ENCODE results near the gene BICC1.

DNA sequence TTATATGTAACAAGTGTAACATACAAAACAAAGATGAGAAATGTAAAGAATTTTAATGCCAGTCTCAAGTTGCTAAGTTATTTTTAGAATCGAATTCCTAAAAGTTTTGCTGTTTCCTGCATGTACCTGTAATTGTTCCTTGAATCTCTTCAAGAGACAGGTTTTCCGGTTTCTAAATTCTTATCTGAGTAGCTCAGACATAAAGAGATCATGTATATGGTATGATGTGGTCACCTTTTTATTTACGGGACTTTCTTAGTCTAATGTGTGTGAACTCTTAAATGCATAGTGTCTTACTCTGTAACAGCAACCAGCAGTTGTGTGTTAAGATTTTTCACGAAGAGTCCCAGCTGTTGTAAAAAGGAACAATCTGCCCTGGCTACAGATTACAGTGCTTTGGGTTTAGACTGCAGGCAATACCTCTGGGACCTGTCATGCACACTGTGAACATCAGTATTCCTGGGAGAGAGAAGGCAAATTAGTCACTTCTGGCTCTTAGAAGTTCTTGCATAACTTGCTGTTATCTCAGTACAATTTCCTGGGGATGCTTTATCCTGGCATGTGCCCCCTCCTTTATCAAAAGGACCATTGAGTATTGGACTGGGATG lies 263.4 kb downstream of the BICC1 start:
- TF ChIP-seq CBX5 (IDR thresholded peaks at IDR 0.05; ENCODE audit: low read depth, low read length) (no peak), POLR2AphosphoS5 (IDR thresholded peaks at IDR 0.05; ENCODE audit: low read depth, low read length) (no peak), KDM1A (IDR thresholded peaks at IDR 0.05; ENCODE audit: borderline replicate concordance, low read length) (no peak)
- TF ChIP-seq, protein P1, sequence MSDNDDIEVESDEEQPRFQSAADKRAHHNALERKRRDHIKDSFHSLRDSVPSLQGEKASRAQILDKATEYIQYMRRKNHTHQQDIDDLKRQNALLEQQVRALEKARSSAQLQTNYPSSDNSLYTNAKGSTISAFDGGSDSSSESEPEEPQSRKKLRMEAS (IDR thresholded peaks at IDR 0.05): no peak
- TF ChIP-seq, protein P2, sequence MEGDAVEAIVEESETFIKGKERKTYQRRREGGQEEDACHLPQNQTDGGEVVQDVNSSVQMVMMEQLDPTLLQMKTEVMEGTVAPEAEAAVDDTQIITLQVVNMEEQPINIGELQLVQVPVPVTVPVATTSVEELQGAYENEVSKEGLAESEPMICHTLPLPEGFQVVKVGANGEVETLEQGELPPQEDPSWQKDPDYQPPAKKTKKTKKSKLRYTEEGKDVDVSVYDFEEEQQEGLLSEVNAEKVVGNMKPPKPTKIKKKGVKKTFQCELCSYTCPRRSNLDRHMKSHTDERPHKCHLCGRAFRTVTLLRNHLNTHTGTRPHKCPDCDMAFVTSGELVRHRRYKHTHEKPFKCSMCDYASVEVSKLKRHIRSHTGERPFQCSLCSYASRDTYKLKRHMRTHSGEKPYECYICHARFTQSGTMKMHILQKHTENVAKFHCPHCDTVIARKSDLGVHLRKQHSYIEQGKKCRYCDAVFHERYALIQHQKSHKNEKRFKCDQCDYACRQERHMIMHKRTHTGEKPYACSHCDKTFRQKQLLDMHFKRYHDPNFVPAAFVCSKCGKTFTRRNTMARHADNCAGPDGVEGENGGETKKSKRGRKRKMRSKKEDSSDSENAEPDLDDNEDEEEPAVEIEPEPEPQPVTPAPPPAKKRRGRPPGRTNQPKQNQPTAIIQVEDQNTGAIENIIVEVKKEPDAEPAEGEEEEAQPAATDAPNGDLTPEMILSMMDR (IDR thresholded peaks at IDR 0.05; ENCODE audit: control extremely low read depth in 1 of 3, insufficient read depth in 1 of 3, low read depth in 1 of 3, low read length in 3 of 3): no peak
